Naive B cell (primary cell): ENCODE results near the gene PLXNA4. TPM values are rescaled to one million over a fixed set of nuclear protein-coding genes. Genes with fewer than 3 reads are reported as not detected.

ENCODE experiments used
- ATAC-seq, 2 donors: fragments of 150-1000 bp; cut with Tn5 transposase; 2 replicates each; pipeline ENCODE4 v1.10.0; 2021; ENCODE audit warnings: low read depth in 2 of 2, mild to moderate bottlenecking in 2 of 2, moderate library complexity in 2 of 2
- DNase-seq: peaks from one replicate; pipeline ENCODE4 v3.0.0; 2022
- H3K27ac Mint-ChIP-seq, 6 donors: one replicate each; pipeline ENCODE4 v1.8.0; 2020 to 2022; ENCODE audit warnings: mild to moderate bottlenecking in 6 of 6, mixed read lengths in 6 of 6, moderate library complexity in 5 of 6, inconsistent platforms in 2 of 6
- H3K27me3 Mint-ChIP-seq, 3 donors: one replicate each; pipeline ENCODE4 v1.8.0; 2021 to 2022; ENCODE audit warnings: mixed read lengths in 3 of 3, mild to moderate bottlenecking in 1 of 3
- H3K36me3 Mint-ChIP-seq, 2 donors: one replicate each; pipeline ENCODE4 v1.8.0; 2020 to 2022; ENCODE audit warnings: mixed read lengths in 2 of 2, inconsistent platforms in 1 of 2, mild to moderate bottlenecking in 1 of 2
- H3K4me1 Mint-ChIP-seq, 3 donors: one replicate each; pipeline ENCODE4 v1.8.0; 2020 to 2022; ENCODE audit warnings: mixed read lengths in 3 of 3, inconsistent platforms in 1 of 3, mild to moderate bottlenecking in 1 of 3, moderate library complexity in 1 of 3
- H3K4me3 Mint-ChIP-seq, 8 donors: one replicate each; pipeline ENCODE4 v1.8.0; 2020 to 2022; ENCODE audit warnings: mild to moderate bottlenecking in 8 of 8, mixed read lengths in 8 of 8, moderate library complexity in 8 of 8, inconsistent platforms in 2 of 8
- H3K9me3 Mint-ChIP-seq, 7 donors: one replicate each; pipeline ENCODE4 v1.8.0; 2020 to 2022; ENCODE audit warnings: mixed read lengths in 7 of 7, mild to moderate bottlenecking in 5 of 7, inconsistent platforms in 2 of 7, moderate library complexity in 1 of 7
- polyA plus RNA-seq, 6 donors: library from polyadenylated mRNA; unstranded; fragments of 300-500 nt; fragmentation: Illumina TruSeq; gene quantifications; one replicate each; pipeline ENCODE4 v1.2.3, GENCODE V29; 2021; ENCODE audit warnings: low read depth in 6 of 6

The PLXNA4 gene
- polyA plus RNA-seq, 6 donors from 2014 or later, result not detected

DNA sequence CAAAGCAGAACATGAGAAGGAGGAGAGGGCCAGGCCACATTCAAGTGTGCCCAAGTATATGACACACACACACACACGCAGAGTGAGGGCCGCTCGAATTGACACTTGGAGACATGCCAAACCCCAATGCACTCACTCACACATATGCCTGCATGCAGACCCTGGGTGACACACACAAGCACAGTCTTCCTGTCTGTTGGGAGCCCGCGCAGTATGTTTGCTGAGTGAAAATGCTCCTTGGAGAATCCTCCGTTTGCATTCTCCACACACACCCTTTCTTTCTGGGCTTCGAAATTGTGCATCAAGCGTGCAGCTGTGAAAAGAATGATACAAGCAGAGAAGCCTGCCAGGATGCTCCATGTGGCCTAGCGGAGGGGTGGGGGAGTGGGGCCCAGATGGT lies 120.9 kb downstream of the PLXNA4 start:
- H3K27ac Mint-ChIP-seq, result no peak overlapping the region
- H3K4me3 Mint-ChIP-seq, result no peak overlapping the region
- no peaks in the 10 kb centered on the region for H3K4me1 Mint-ChIP-seq
- DNase-seq (no peak), ATAC-seq (no peak)
- H3K27me3 Mint-ChIP-seq, result peaks cover 0 to 15% (median 6%) of the 10 kb centered on the region in 3 donors
- H3K9me3 Mint-ChIP-seq, result peaks cover 0 to 4% (median 0%) of the 10 kb centered on the region in 7 donors
- no peaks in the 10 kb centered on the region for H3K36me3 Mint-ChIP-seq

DNA sequence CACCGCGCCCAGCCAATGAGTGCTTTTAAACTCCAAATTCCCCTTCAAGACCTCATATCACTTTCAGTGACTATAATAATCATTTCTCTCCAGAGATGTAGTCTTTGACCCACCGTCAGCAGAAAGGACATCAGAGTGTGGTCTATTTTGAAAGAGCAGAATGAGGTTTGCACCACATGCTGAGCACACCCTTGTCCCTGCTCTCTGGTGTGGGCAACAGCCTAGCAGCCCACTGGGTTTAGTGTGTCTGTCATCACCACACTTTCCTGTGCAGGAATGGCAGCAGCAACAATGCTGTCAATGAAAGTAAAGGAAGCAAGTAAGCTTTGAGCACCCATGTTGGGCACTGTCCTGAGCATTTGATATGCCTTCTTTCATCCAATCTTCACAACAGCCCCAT lies 122.4 kb downstream of the PLXNA4 start:
- Mint-ChIP-seq H3K4me3 (no peak overlapping the region), H3K36me3 (no peaks in the 10 kb centered on the region), H3K4me1 (no peaks in the 10 kb centered on the region), H3K27ac (no peak overlapping the region), H3K9me3 (peaks cover 0 to 8% (median 0%) of the 10 kb centered on the region in 7 donors), H3K27me3 (peaks cover 0 to 15% (median 6%) of the 10 kb centered on the region in 3 donors)
- ATAC-seq, result no peak
- DNase-seq, result no peak

DNA sequence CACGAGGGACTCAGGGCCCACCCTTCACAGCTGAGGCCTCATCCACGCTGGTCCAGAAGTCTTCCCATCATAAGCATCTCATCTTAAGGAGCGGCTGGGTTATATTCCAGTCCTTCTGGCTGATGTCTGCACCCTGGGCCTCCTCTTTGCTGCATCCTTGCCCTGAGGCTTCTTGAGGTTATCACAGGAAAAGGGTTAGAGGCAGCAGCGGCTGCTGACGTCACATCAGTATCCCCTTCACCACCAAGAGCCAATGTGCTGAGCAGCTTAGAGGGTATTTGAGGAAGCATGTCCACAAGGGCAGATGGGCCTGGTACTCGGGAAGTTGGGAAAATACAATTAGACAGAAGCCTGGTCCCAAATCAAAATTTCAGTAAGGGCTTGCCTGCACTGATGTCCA lies 125.1 kb downstream of the PLXNA4 start:
- peaks cover 0 to 8% (median 0%) of the 10 kb centered on the region in 7 donors for H3K9me3 Mint-ChIP-seq
- no peak for ATAC-seq
- no peaks in the 10 kb centered on the region for H3K36me3 Mint-ChIP-seq
- no peak for DNase-seq
- no peak overlapping the region for H3K4me3 Mint-ChIP-seq
- no peak overlapping the region for H3K27ac Mint-ChIP-seq
- H3K27me3 Mint-ChIP-seq, result peaks cover 0 to 8% (median 0%) of the 10 kb centered on the region in 3 donors
- H3K4me1 Mint-ChIP-seq, result peaks cover 0 to 10% (median 0%) of the 10 kb centered on the region in 3 donors

DNA sequence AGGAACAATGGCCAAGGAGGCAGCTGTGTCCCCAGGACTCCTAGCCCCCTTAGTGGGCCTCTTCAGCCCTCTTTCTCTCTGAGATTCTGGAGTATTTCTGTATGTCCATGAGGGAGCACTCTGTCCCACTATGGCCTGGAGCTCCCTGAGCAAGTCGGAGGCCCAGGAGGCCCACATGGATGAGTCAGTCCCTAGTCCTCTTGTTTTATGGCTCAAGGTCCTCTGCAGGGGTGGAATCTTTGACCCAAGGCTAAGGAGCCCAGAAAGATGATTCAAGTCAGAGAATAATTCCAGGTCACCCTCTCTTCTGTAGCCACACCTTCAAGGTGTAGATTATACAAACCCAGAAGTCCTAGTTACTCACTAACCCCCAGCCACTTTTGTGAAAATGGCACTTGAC lies 125.6 kb downstream of the PLXNA4 start:
- H3K4me1 Mint-ChIP-seq, result peaks cover 0 to 12% (median 0%) of the 10 kb centered on the region in 3 donors
- DNase-seq (no peak), ATAC-seq (no peak)
- H3K27me3 Mint-ChIP-seq, result peaks cover 0 to 8% (median 0%) of the 10 kb centered on the region in 3 donors
- H3K4me3 Mint-ChIP-seq, result no peak overlapping the region
- no peak overlapping the region for H3K27ac Mint-ChIP-seq
- H3K36me3 Mint-ChIP-seq, result no peaks in the 10 kb centered on the region
- H3K9me3 Mint-ChIP-seq, result peaks cover 0 to 8% (median 0%) of the 10 kb centered on the region in 7 donors

DNA sequence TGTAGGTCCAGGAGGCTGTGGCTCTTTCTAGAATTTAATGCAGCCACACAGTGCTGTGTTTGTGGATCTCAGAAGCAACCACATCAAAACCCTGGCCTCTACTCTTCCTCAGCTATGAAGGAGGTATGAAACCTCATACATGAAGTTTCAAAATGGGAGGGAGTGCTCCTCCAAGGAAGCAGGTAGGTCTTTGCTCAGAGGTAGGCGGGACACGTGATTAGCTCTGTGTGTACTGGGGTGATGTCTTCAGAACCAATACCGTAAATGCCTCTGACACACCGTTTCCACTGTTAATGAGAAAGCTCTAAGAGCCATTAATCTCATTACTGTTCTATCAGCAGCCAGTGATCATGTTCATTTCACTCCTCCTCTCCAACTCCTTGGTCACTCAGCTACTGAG lies 126.1 kb downstream of the PLXNA4 start:
- Mint-ChIP-seq H3K9me3 (peaks cover 0 to 8% (median 0%) of the 10 kb centered on the region in 7 donors), H3K4me1 (peaks cover 0 to 12% (median 1%) of the 10 kb centered on the region in 3 donors), H3K4me3 (no peak overlapping the region), H3K27me3 (peaks cover 0 to 8% (median 0%) of the 10 kb centered on the region in 3 donors), H3K27ac (no peak overlapping the region), H3K36me3 (no peaks in the 10 kb centered on the region)
- ATAC-seq (no peak), DNase-seq (no peak)

DNA sequence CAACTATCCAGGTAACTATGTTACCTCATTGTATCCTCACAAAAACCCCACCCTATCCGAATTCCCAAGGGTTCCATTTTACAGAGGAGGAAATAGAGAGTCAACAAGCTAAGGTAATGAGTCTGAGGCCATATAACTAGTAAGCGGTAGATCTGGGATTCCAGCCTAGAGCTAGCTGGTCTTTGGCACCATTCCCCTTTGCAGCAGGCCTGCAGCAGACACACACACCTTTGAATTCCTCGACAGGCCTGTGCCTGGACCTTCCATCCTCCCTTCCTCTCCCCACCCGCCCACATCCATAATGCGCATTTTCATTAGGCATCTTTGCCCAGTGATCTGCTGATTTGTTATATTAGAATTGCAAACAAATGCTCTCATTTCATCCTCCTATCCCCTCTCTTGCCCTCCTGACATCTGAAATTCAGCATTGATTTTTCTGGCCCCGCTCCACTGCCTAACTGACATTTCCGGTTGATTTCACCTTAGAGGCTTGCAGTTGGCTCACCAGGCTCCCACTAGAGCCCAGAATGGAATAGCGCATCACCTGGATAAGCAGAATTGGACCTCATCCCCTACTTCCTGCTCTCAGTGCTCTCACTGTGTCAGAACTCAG lies 129.5 kb downstream of the PLXNA4 start:
- H3K4me1 Mint-ChIP-seq, result peaks cover 0 to 12% (median 3%) of the 10 kb centered on the region in 3 donors
- no peaks in the 10 kb centered on the region for H3K36me3 Mint-ChIP-seq
- peak overlapping the region in 1 of 6 donors; percentile 37 for H3K27ac Mint-ChIP-seq
- H3K4me3 Mint-ChIP-seq, result no peak overlapping the region
- no peak for ATAC-seq
- H3K27me3 Mint-ChIP-seq, result no peaks in the 10 kb centered on the region
- peaks cover 0 to 4% (median 0%) of the 10 kb centered on the region in 7 donors for H3K9me3 Mint-ChIP-seq
- no peak for DNase-seq

DNA sequence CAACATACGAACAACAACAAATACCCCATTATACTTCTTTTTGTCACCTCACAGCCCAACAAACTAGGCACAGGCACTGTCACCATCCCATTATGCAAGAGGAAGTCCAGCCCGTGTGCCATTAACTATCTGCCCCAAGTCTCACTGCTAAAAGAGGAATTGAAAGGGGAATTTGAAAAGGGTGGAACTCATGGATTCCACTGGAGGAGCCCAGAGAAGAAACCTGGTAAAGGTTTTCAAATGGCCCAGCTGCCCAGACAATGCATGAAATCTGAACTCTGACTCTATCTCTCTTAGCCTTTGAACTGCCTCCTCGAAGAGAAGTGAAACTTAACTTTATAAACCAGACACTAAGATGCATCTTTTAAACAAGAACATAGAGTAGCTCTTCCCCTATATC lies 130.0 kb downstream of the PLXNA4 start:
- DNase-seq, result no peak
- Mint-ChIP-seq H3K9me3 (peaks cover 0 to 4% (median 0%) of the 10 kb centered on the region in 7 donors), H3K27ac (no peak overlapping the region), H3K36me3 (no peaks in the 10 kb centered on the region), H3K4me3 (no peak overlapping the region), H3K27me3 (no peaks in the 10 kb centered on the region), H3K4me1 (peaks cover 0 to 12% (median 3%) of the 10 kb centered on the region in 3 donors)
- no peak for ATAC-seq

DNA sequence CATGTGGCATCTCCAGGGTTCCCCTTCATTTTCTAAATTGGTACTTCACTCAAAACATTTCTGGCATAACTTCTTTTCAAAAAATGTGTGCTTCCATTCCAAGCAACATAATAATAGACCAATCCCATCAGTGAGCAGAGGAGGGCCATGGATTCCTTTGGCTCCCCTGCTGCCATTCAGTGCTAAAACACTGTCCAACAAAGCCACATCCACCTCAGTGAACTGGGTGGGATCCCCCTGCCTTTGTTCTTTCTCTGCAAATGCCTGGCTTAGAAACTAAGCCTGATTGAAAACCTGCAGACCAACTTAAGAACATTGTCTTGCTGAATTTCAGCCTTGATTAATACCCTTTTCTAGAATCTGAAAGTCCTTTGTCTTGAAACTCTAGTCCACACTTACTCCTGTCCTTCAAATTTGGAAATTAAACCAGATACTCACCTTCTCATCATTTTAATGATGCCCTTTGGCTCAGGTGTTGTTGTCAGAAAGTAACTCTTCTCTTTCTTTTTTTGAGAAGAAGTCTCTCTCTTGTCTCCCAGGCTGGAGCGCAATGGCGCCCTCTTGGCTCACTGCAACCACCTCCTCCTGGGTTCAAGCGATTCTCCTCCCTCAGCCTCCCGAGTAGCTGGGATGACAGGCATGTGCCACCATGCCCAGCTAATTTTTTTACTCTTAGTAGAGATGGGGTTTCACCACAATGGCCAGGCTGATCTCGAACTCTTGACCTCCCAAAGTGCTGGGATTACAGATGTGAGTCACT lies 132.3 kb downstream of the PLXNA4 start:
- H3K27me3 Mint-ChIP-seq, result peaks cover 0 to 3% (median 0%) of the 10 kb centered on the region in 3 donors
- H3K36me3 Mint-ChIP-seq, result no peaks in the 10 kb centered on the region
- H3K4me3 Mint-ChIP-seq, result no peak overlapping the region
- peak overlapping the region in 1 of 6 donors; percentile 49 for H3K27ac Mint-ChIP-seq
- H3K9me3 Mint-ChIP-seq, result peaks cover 0 to 3% (median 0%) of the 10 kb centered on the region in 7 donors
- ATAC-seq (no peak), DNase-seq (no peak)
- peaks cover 0 to 12% (median 3%) of the 10 kb centered on the region in 3 donors for H3K4me1 Mint-ChIP-seq

DNA sequence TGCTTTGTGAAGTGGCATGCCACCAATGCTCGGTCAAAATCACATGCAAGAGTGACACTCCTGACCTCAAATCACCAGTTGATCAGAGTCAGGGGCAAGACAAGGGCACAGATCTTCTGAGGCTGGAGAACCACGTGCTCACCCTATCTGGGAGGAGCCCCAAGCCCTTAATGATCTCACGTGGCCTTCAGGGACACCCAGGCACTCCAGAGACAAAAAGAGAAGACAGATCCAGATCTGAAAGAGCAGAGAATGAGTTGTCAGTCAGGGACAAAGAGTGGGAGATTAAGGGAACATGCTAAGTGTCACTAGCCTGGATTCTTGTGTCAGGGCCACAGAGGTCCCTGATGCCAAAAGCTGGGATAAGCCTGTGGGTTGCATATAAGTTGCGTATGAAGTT lies 134.3 kb downstream of the PLXNA4 start:
- no peak for ATAC-seq
- DNase-seq, result no peak
- no peaks in the 10 kb centered on the region for H3K36me3 Mint-ChIP-seq
- H3K27ac Mint-ChIP-seq, result no peak overlapping the region
- H3K9me3 Mint-ChIP-seq, result peaks cover 0 to 3% (median 0%) of the 10 kb centered on the region in 7 donors
- H3K4me1 Mint-ChIP-seq, result peaks cover 3 to 9% (median 8%) of the 10 kb centered on the region in 3 donors
- no peak overlapping the region for H3K4me3 Mint-ChIP-seq
- peaks cover 0 to 7% (median 3%) of the 10 kb centered on the region in 3 donors for H3K27me3 Mint-ChIP-seq

DNA sequence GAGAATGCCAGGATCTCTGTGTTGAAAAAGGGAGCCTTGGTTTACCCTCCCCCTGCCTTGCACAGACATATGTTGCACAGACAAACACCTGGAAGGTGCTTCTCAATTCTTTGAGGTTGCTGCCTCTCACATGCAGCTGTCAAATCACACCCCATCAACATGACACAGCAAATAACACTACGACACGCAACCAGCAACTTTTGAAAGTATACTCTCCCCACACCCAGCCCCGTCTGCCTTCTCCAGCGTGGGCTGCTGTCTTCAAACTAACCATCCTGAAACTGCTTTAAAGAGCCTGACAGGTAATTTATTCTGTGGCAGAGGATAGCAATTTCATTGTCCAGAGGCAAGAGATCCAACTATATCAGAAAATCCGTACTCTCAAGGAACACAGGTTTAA lies 136.1 kb downstream of the PLXNA4 start:
- Mint-ChIP-seq H3K27me3 (peaks cover 3 to 20% (median 4%) of the 10 kb centered on the region in 3 donors), H3K4me1 (peaks cover 0 to 6% (median 3%) of the 10 kb centered on the region in 3 donors), H3K4me3 (no peak overlapping the region), H3K27ac (no peak overlapping the region), H3K36me3 (no peaks in the 10 kb centered on the region), H3K9me3 (peaks cover 0 to 1% (median 0%) of the 10 kb centered on the region in 7 donors)
- DNase-seq (no peak), ATAC-seq (no peak)

DNA sequence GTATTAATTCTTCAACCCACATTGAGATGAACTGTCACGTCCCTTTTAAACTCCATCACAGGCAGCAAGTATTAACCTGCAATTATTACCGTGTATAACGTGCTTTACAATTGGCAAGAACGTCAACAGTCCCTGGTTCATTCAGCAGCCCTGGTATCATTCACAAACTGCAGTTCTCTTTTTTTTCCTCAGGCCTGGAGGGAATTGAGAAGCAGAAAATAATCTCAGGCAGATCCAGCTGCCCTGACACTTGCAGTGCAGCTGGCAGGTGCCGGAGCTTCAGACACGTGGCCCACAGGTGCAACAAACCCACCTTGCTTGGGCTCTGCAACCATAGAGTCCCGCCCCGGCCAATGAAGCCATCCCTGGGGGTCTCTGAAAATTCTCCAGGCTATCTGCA lies 137.3 kb downstream of the PLXNA4 start:
- H3K36me3 Mint-ChIP-seq, result no peaks in the 10 kb centered on the region
- peaks cover 3 to 23% (median 4%) of the 10 kb centered on the region in 3 donors for H3K27me3 Mint-ChIP-seq
- ATAC-seq (no peak), DNase-seq (no peak)
- H3K9me3 Mint-ChIP-seq, result peaks cover 0 to 6% (median 0%) of the 10 kb centered on the region in 7 donors
- H3K27ac Mint-ChIP-seq, result no peak overlapping the region
- no peak overlapping the region for H3K4me3 Mint-ChIP-seq
- peaks cover 0 to 5% (median 3%) of the 10 kb centered on the region in 3 donors for H3K4me1 Mint-ChIP-seq

DNA sequence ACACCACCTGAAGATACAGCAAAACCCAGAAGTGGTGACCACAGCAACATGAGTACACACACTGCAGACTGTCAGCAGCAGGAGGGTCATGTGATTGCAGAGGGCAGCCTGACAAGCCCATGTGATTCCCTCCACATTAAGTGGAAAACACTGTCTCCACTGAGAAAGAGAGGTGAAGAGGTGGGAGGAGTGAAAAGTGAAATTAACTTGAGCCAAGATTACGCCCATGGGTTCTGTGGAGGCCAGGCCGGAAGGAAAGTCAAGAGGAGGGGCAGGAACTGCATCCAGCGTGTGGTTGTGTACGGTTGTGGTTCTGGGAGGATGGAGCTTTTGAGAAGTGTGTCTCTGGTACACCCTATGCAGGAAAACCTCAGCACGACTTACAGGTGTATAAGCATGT lies 138.5 kb downstream of the PLXNA4 start:
- Mint-ChIP-seq H3K27ac (peak overlapping the region in 1 of 6 donors; percentile 79), H3K36me3 (no peaks in the 10 kb centered on the region), H3K4me3 (no peak overlapping the region), H3K9me3 (peaks cover 0 to 6% (median 0%) of the 10 kb centered on the region in 7 donors), H3K27me3 (peaks cover 3 to 23% (median 4%) of the 10 kb centered on the region in 3 donors), H3K4me1 (peaks cover 0 to 5% (median 3%) of the 10 kb centered on the region in 3 donors)
- DNase-seq (no peak), ATAC-seq (no peak)

DNA sequence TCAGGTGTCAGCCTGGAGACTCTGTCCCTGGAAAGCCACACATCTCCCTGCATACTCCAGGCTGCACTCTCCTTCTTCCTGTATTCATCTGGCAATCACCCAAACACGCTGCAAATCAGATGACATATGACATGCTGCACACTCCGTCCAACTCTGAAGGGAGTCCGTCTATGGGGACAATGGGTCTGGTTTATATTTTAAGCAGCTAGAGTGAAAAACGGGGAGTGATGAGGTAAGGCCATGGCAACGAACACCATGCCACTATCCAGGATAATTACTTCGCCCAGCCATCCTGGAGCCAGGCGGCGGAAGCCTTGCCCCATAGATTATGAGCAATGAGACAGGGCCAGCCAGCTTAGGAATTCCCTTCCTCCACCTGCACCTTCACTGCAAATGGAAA lies 140.1 kb downstream of the PLXNA4 start:
- no peaks in the 10 kb centered on the region for H3K36me3 Mint-ChIP-seq
- no peak for DNase-seq
- no peak overlapping the region for H3K4me3 Mint-ChIP-seq
- peaks cover 3 to 23% (median 4%) of the 10 kb centered on the region in 3 donors for H3K27me3 Mint-ChIP-seq
- no peak overlapping the region for H3K27ac Mint-ChIP-seq
- H3K4me1 Mint-ChIP-seq, result peaks cover 0 to 5% (median 3%) of the 10 kb centered on the region in 3 donors
- no peak for ATAC-seq
- peaks cover 0 to 6% (median 0%) of the 10 kb centered on the region in 7 donors for H3K9me3 Mint-ChIP-seq
